PC-9 (cell line): ENCODE measurements around the gene CCDC92. TPM values are rescaled to one million over a fixed set of nuclear protein-coding genes. Genes with fewer than 3 reads are reported as not detected.

ENCODE experiments used
- BruUV-seq: library from RNA; stranded (reverse); fragments of 400-500 nt; replicated peaks from 2 replicates; lab custom pipeline; 2021; lab: Mats Ljungman, UMichigan
- CTCF ChIA-PET: fragments of 300-600 bp; sonication (Branson Sonifier 250); formaldehyde crosslinking; loops from one replicate; lab custom pipeline; 2022; ENCODE audit warnings: antibody characterized with exemption; lab: Charles Lee
- POLR2A ChIA-PET: fragments of 300-600 bp; sonication (Branson Sonifier 250); formaldehyde crosslinking; loops from one replicate; lab custom pipeline; 2022; ENCODE audit warnings: antibody characterized with exemption; ENCODE audit not compliant: unreplicated experiment; lab: Charles Lee
- DNase-seq, 2 experiments: peaks; one replicate each; pipeline versions ENCODE4 v3.0.0 to v3.0.0-alpha.2; 2015 to 2022; ENCODE audit warnings: mixed read lengths in 1 of 2
- H2AFZ ChIP-seq: fragments of 200-600 bp; sonication (generic); 2 replicates; pipeline ENCODE4 v1.8.1; 2017; ENCODE audit warnings: antibody characterized with exemption
- H3F3A ChIP-seq: fragments of 200-600 bp; sonication (generic); 2 replicates; pipeline ENCODE4 v1.8.1; 2017; ENCODE audit warnings: antibody characterized with exemption, mild to moderate bottlenecking, low read depth; ENCODE audit not compliant: insufficient read depth
- H3K27ac ChIP-seq: fragments of 200-600 bp; sonication (generic); 2 replicates; pipeline ENCODE4 v1.6.1; 2016; ENCODE audit warnings: mixed run types
- H3K27me3 ChIP-seq: fragments of 200-600 bp; sonication (generic); 2 replicates; pipeline ENCODE4 v1.6.1; 2016; ENCODE audit warnings: low read depth, mixed run types; ENCODE audit not compliant: insufficient read depth
- H3K36me3 ChIP-seq: fragments of 200-600 bp; sonication (generic); 2 replicates; pipeline ENCODE4 v1.6.1; 2016; ENCODE audit warnings: low read depth, mixed run types
- H3K4me1 ChIP-seq: fragments of 200-600 bp; sonication (generic); replicated peaks from 2 replicates; pipeline ENCODE4 v1.6.1; 2016; ENCODE audit warnings: mixed run types; ENCODE audit not compliant: insufficient read depth
- H3K4me2 ChIP-seq: fragments of 200-600 bp; sonication (generic); 2 replicates; pipeline ENCODE4 v1.6.1; 2017; ENCODE audit warnings: mixed run types
- H3K4me3 ChIP-seq: fragments of 200-600 bp; sonication (generic); 2 replicates; pipeline ENCODE4 v1.6.1; 2016; ENCODE audit warnings: mixed run types
- H3K79me2 ChIP-seq: fragments of 200-600 bp; sonication (generic); 2 replicates; pipeline ENCODE4 v1.6.1; 2017; ENCODE audit warnings: low read depth, mixed run types
- H3K9me2 ChIP-seq: fragments of 200-600 bp; sonication (generic); 2 replicates; pipeline ENCODE4 v1.8.1; 2017; ENCODE audit warnings: mild to moderate bottlenecking; ENCODE audit not compliant: insufficient read depth
- H3K9me3 ChIP-seq: fragments of 200-600 bp; sonication (generic); 2 replicates; pipeline ENCODE4 v1.8.1; 2016; ENCODE audit warnings: low read depth; ENCODE audit not compliant: insufficient read depth
- H4K20me1 ChIP-seq: fragments of 200-600 bp; sonication (generic); 2 replicates; pipeline ENCODE4 v1.8.1; 2017; ENCODE audit not compliant: insufficient read depth
- EZH2 ChIP-seq: fragments of 200-600 bp; sonication (generic); IDR thresholded peaks from 2 replicates; pipeline ENCODE4 v1.8.0; 2017; ENCODE audit warnings: antibody characterized with exemption, low read depth
- intact Hi-C: fragments of 100-400 bp; cut with micrococcal nuclease; formaldehyde crosslinking; loops from one replicate; pipeline ENCODE4 v1.10.0; 2022; ENCODE audit not compliant: unreplicated experiment
- total RNA-seq: library from RNA; stranded (reverse); gene quantifications from 2 replicates; pipeline ENCODE4 v1.2.3, GENCODE V29; 2021
- TF ChIP-seq, protein P1 (sequence below): fragments of 200-600 bp; sonication (generic); conservative IDR thresholded peaks from 2 replicates; pipeline ENCODE4 v1.6.1; 2017; ENCODE audit warnings: mixed run types, antibody characterized with exemption, mild to moderate bottlenecking, moderate library complexity

CCDC92 gene
- total RNA-seq, 1 experiment from 2014 or later: 28.0 TPM

DNA sequence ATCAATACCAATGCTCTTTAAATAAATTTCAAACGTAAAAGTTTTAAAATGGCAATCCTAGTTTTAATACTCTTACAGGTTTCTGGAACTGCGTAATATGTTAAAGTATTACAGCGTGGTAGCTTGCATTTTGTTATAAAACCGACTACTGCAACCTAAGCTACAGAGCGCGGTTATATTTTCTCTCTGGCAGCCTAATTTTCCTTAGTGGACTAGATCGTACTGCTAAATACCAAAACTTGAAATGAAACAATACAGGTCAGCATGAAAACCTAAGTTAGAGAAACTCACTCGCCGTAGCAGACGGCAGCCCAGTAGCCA lies 1.2 kb downstream of the CCDC92 start:
- H3K36me3 ChIP-seq: 0 out of 2 replicates have a peak, but pooled peaks cover 4% of the 10 kb centered on the region
- H3K4me2 ChIP-seq: peak overlapping the region; percentile 76
- peaks cover 20% of the 10 kb centered on the region for H3K4me1 ChIP-seq
- intact Hi-C loops: loop anchor here (10.0 kb wide), 1 partner anchor 543 kb away; no protein-coding TSS in a partner anchor
- H3K4me3 ChIP-seq: peak overlapping the region; percentile 85
- H3F3A ChIP-seq: peaks cover 9% of the 10 kb centered on the region; the same call in 1 of the 2 replicates
- TSS peak; percentile 47 for BruUV-seq
- no peak for DNase-seq
- no peaks in the 10 kb centered on the region for H3K27me3 ChIP-seq
- ChIA-PET CTCF (no interaction called here), POLR2A (no interaction called here)
- no peak overlapping the region for H3K27ac ChIP-seq
- no peaks in the 10 kb centered on the region for H3K9me3 ChIP-seq
- no peaks in the 10 kb centered on the region; the same call in 1 of the 2 replicates for H4K20me1 ChIP-seq
- peaks cover 35% of the 10 kb centered on the region for H3K79me2 ChIP-seq
- H3K9me2 ChIP-seq: no peaks in the 10 kb centered on the region
- H2AFZ ChIP-seq: peak overlapping the region; percentile 80
- no peak for TF ChIP-seq EZH2
- TF ChIP-seq, protein P1, sequence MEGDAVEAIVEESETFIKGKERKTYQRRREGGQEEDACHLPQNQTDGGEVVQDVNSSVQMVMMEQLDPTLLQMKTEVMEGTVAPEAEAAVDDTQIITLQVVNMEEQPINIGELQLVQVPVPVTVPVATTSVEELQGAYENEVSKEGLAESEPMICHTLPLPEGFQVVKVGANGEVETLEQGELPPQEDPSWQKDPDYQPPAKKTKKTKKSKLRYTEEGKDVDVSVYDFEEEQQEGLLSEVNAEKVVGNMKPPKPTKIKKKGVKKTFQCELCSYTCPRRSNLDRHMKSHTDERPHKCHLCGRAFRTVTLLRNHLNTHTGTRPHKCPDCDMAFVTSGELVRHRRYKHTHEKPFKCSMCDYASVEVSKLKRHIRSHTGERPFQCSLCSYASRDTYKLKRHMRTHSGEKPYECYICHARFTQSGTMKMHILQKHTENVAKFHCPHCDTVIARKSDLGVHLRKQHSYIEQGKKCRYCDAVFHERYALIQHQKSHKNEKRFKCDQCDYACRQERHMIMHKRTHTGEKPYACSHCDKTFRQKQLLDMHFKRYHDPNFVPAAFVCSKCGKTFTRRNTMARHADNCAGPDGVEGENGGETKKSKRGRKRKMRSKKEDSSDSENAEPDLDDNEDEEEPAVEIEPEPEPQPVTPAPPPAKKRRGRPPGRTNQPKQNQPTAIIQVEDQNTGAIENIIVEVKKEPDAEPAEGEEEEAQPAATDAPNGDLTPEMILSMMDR: no peak

DNA sequence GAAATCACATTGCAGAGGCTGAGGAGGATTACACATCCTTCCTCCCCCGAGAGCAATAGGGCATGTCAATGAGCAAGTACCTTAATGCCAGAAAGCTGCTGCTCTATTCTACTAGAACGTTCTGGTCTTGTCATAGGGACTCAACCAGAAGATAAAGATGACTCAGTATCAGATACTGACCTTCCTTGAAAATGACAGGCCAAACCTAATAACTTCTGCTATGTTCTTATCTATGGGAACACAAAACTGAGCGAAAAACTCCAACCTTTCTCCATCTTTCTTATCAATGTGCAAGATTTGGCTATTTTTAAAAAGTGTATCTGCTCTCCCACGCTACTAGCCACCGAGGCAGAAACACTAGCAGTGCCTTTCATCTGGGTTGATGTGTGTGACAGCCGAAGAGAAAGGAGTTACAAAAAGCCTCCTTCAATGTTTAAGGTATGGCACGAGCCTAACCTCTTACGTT lies 5.5 kb downstream of the CCDC92 start:
- CTCF ChIA-PET: no interaction called here
- H3K27me3 ChIP-seq: no peaks in the 10 kb centered on the region
- DNase-seq: no peak
- no peak for TF ChIP-seq EZH2
- TF ChIP-seq, protein P1: no peak
- H3F3A ChIP-seq: peaks cover 9% of the 10 kb centered on the region; the same call in 1 of the 2 replicates
- no peaks in the 10 kb centered on the region for H4K20me1 ChIP-seq
- peaks cover 8% of the 10 kb centered on the region for H3K4me1 ChIP-seq
- no peaks in the 10 kb centered on the region for H3K36me3 ChIP-seq
- intact Hi-C loops: no loop called here
- BruUV-seq: no TSS peak
- H3K27ac ChIP-seq: no peak overlapping the region
- no peaks in the 10 kb centered on the region for H3K9me2 ChIP-seq
- no peak overlapping the region for H3K4me3 ChIP-seq
- no peak overlapping the region for H3K4me2 ChIP-seq
- H2AFZ ChIP-seq: no peak overlapping the region
- POLR2A ChIA-PET: no interaction called here
- H3K9me3 ChIP-seq: no peaks in the 10 kb centered on the region
- H3K79me2 ChIP-seq: 0 out of 2 replicates have a peak, but pooled peaks cover 10% of the 10 kb centered on the region

DNA sequence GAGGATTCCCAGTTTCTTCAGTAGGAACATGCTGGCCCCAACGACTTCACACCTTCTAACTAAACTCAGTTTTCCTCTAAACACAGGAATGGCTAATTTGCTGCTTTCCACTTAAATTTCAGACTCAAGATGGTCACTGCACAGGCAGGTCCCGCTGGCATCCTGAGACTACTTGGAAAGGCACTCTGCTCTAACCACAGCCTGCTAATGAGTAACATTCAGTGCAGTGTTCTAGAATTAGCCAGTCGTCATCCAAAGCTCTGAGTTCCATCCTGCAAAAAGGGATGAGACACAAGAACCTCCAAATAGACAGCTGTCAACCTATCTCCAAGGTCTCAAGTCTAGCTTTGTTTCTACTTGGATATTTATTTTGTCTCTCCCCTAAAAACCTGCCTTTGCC lies 6.0 kb downstream of the CCDC92 start:
- H3K79me2 ChIP-seq: 0 out of 2 replicates have a peak, but pooled peaks cover 10% of the 10 kb centered on the region
- H3K9me2 ChIP-seq: no peaks in the 10 kb centered on the region
- ChIA-PET POLR2A (no interaction called here), CTCF (no interaction called here)
- intact Hi-C loops: no loop called here
- peaks cover 6% of the 10 kb centered on the region; the same call in 1 of the 2 replicates for H3F3A ChIP-seq
- no peak overlapping the region for H3K4me3 ChIP-seq
- no peak overlapping the region for H2AFZ ChIP-seq
- H3K9me3 ChIP-seq: no peaks in the 10 kb centered on the region
- H3K27ac ChIP-seq: no peak overlapping the region
- H3K27me3 ChIP-seq: no peaks in the 10 kb centered on the region
- no peak overlapping the region for H3K4me2 ChIP-seq
- no peak for DNase-seq
- BruUV-seq: no TSS peak
- no peaks in the 10 kb centered on the region for H4K20me1 ChIP-seq
- no peak for TF ChIP-seq EZH2
- TF ChIP-seq, protein P1: no peak
- no peaks in the 10 kb centered on the region for H3K36me3 ChIP-seq
- H3K4me1 ChIP-seq: peaks cover 8% of the 10 kb centered on the region
